IMR-90 (cell line): ENCODE measurements around the gene CEP295NL. TPM values are rescaled to one million over a fixed set of nuclear protein-coding genes. Genes with fewer than 3 reads are reported as not detected.
"Not testable (repeated sequence)": the region's sequence is repeated elsewhere in the genome, so short reads cannot be mapped to it uniquely, and the experiment has no call there.

Experiments
- ATAC-seq: fragments of 200-7000 bp; cut with Tn5 transposase; 2 replicates; pipeline ENCODE4 v1.9.1; 2020; ENCODE audit warnings: low read depth, mild to moderate bottlenecking, moderate library complexity
- BruUV-seq: library from RNA; stranded (reverse); fragments of 400-500 nt; replicated peaks from 2 replicates; lab custom pipeline; 2021; lab: Mats Ljungman, UMichigan
- CTCF ChIA-PET: fragments of 300-600 bp; formaldehyde crosslinking; extraction: SDS; loops from one replicate; lab custom pipeline; 2021; ENCODE audit warnings: antibody characterized with exemption; lab: Yijun Ruan, JAX
- POLR2A ChIA-PET: fragments of 300-600 bp; sonication (Branson Sonifier 250); formaldehyde crosslinking; loops from one replicate; lab custom pipeline; 2022; ENCODE audit warnings: antibody characterized with exemption; ENCODE audit not compliant: unreplicated experiment; lab: Charles Lee
- DNase-seq: peaks from one replicate; pipeline ENCODE4 v3.0.0; 2013
- H2AFZ ChIP-seq: replicated peaks from 2 replicates; pipeline ENCODE3; 2013; ENCODE audit warnings: low read length, mild to moderate bottlenecking; ENCODE audit not compliant: poor library complexity
- H2AK5ac ChIP-seq: 2 replicates; pipeline ENCODE4 v1.6.1; 2013; ENCODE audit warnings: low read depth, low read length, inconsistent platforms
- H2AK9ac ChIP-seq: replicated peaks from 2 replicates; pipeline ENCODE3; 2013; ENCODE audit warnings: mild to moderate bottlenecking, low read depth, low read length, moderate library complexity; ENCODE audit not compliant: poor library complexity
- H2BK120ac ChIP-seq: 2 replicates; pipeline ENCODE4 v1.6.1; 2013; ENCODE audit warnings: low read depth, low read length, inconsistent platforms
- H2BK15ac ChIP-seq: 3 replicates; pipeline ENCODE4 v1.6.1; 2013; ENCODE audit warnings: low read depth, low read length, inconsistent platforms
- H2BK20ac ChIP-seq: 2 replicates; pipeline ENCODE4 v1.6.1; 2013; ENCODE audit warnings: low read depth, mild to moderate bottlenecking, inconsistent platforms, low read length, moderate library complexity
- H2BK5ac ChIP-seq: 2 replicates; pipeline ENCODE4 v1.6.1; 2013; ENCODE audit warnings: mild to moderate bottlenecking, low read depth, low read length, inconsistent platforms; ENCODE audit not compliant: poor library complexity, severe bottlenecking
- H3K14ac ChIP-seq: replicated peaks from 2 replicates; pipeline ENCODE4 v1.6.1; 2013; ENCODE audit warnings: low read depth, low read length, inconsistent platforms
- H3K18ac ChIP-seq: 2 replicates; pipeline ENCODE4 v1.6.1; 2013; ENCODE audit warnings: low read depth, low read length, control low read depth
- H3K23ac ChIP-seq: 2 replicates; pipeline ENCODE4 v1.6.1; 2013; ENCODE audit warnings: low read depth, low read length, inconsistent platforms
- H3K27ac ChIP-seq: 2 replicates; pipeline ENCODE4 v1.5.1; 2013; ENCODE audit warnings: mild to moderate bottlenecking, control low read depth, low read length; ENCODE audit not compliant: insufficient read depth
- H3K27me3 ChIP-seq: 2 replicates; pipeline ENCODE4 v1.6.1; 2013; ENCODE audit warnings: low read length; ENCODE audit not compliant: control insufficient read depth, insufficient read depth
- H3K36me3 ChIP-seq: 2 replicates; pipeline ENCODE4 v1.6.1; 2013; ENCODE audit warnings: low read length, mixed read lengths; ENCODE audit not compliant: control insufficient read depth, insufficient read depth
- H3K4ac ChIP-seq: 2 replicates; pipeline ENCODE4 v1.6.1; 2013; ENCODE audit warnings: low read depth, low read length, inconsistent platforms
- H3K4me1 ChIP-seq: 2 replicates; pipeline ENCODE4 v1.6.1; 2013; ENCODE audit warnings: low read length, mixed read lengths; ENCODE audit not compliant: control insufficient read depth, insufficient read depth
- H3K4me2 ChIP-seq: 2 replicates; pipeline ENCODE4 v1.6.1; 2013; ENCODE audit warnings: low read depth, mild to moderate bottlenecking, control low read depth, low read length, moderate library complexity
- H3K4me3 ChIP-seq: 2 replicates; pipeline ENCODE4 v1.5.1; 2013; ENCODE audit warnings: low read depth, mild to moderate bottlenecking, control low read depth, low read length, moderate library complexity; ENCODE audit not compliant: insufficient read depth
- H3K56ac ChIP-seq: 2 replicates; pipeline ENCODE4 v1.6.1; 2013; ENCODE audit warnings: low read length, inconsistent platforms; ENCODE audit not compliant: insufficient read depth; ENCODE audit errors: extremely low read depth
- H3K79me1 ChIP-seq, 2 experiments: 2 replicates each; pipeline ENCODE4 v1.6.1; 2013; ENCODE audit warnings: low read length in 2 of 2, inconsistent platforms in 1 of 2, low read depth in 1 of 2
- H3K9ac ChIP-seq: 2 replicates; pipeline ENCODE4 v1.6.1; 2013; ENCODE audit warnings: low read depth, low read length, control low read depth
- H3K9me1 ChIP-seq: 2 replicates; pipeline ENCODE4 v1.6.1; 2013; ENCODE audit warnings: low read length, inconsistent platforms; ENCODE audit not compliant: insufficient read depth
- H3K9me3 ChIP-seq: 2 replicates; pipeline ENCODE4 v1.6.1; 2013; ENCODE audit warnings: low read length; ENCODE audit not compliant: control insufficient read depth, insufficient read depth
- H4K20me1 ChIP-seq: 2 replicates; pipeline ENCODE4 v1.6.1; 2013; ENCODE audit warnings: low read length, inconsistent platforms; ENCODE audit not compliant: insufficient read depth
- H4K5ac ChIP-seq: 2 replicates; pipeline ENCODE4 v1.6.1; 2013; ENCODE audit warnings: mild to moderate bottlenecking, low read depth, low read length, control low read depth
- H4K8ac ChIP-seq, 2 experiments: 2 replicates each; pipeline ENCODE4 v1.6.1; 2013; ENCODE audit warnings: low read depth in 2 of 2, low read length in 2 of 2, control low read depth in 1 of 2, inconsistent platforms in 1 of 2
- H4K91ac ChIP-seq: 2 replicates; pipeline ENCODE4 v1.6.1; 2013; ENCODE audit warnings: low read depth, low read length, inconsistent platforms; ENCODE audit not compliant: insufficient read depth
- WGBS, 2 experiments: methylation state at CpG; one replicate each; pipeline versions ENCODE4 v1.1.5 to v1.1.7; 2013; ENCODE audit warnings: missing lambda C conversion rate in 2 of 2; ENCODE audit not compliant: insufficient read length in 1 of 2; ENCODE audit errors: extremely low coverage in 2 of 2; 5-methylcytosine and 5-hydroxymethylcytosine counted together
- dilution Hi-C: fragments of 300-500 bp; cut with HindIII; formaldehyde crosslinking; loops from one replicate; pipeline ENCODE4 v1.14.3; 2018; ENCODE audit warnings: low sequenced_read_pairs; ENCODE audit not compliant: unreplicated experiment
- in situ Hi-C: fragments of 300-500 bp; cut with MboI; formaldehyde crosslinking; loops from 3 replicates; pipeline ENCODE4 v1.14.3; 2019; ENCODE audit warnings: low sequenced_read_pairs, inconsistent platforms, mixed read lengths
- intact Hi-C: fragments of 100-400 bp; cut with micrococcal nuclease; formaldehyde crosslinking; loops from 2 replicates; pipeline ENCODE4 v1.10.0; 2022
- polyA plus RNA-seq, 3 experiments: library from polyadenylated mRNA; depleted of rRNA; stranded (reverse); fragments of >200 nt; gene quantifications; 2 replicates each; pipeline ENCODE4 v1.2.3, GENCODE V29; 2012; ENCODE audit warnings: low replicate concordance in 1 of 3
- total RNA-seq: library from RNA; depleted of rRNA; stranded (reverse); fragments of >200 nt; gene quantifications from 2 replicates; pipeline ENCODE4 v1.2.3, GENCODE V29; 2012

CEP295NL gene
- total and polyA plus RNA-seq, 2 of the 4 experiments (the other 2 are of a cell fraction): 0.31 to 0.72 TPM

- Histone ChIP-seq H3K4me1 (peaks cover 11% of the 10 kb centered on the region), H3K14ac (peak overlapping the region; percentile 81), H4K20me1 (peaks cover 13% of the 10 kb centered on the region), H3K27ac (peak overlapping the region; percentile 30; the same call in 1 of the 2 replicates), H2BK20ac (peak overlapping the region; percentile 42; the same call in 1 of the 2 replicates), H2BK120ac (peak overlapping the region; percentile 64), H2AK5ac (peak overlapping the region; percentile 94), H3K79me1 (peaks cover 31 to 70% of the 10 kb centered on the region in 2 experiments), H2BK5ac (peak overlapping the region; percentile 72), H3K4ac (peak overlapping the region; percentile 85), H2AK9ac (peak overlapping the region; percentile 70), H4K8ac (peak overlapping the region in 1 of 2 experiments; percentile 65; a peak in 2 of 4 replicates), H3K36me3 (peaks cover 33% of the 10 kb centered on the region), H2BK15ac (peak overlapping the region; percentile 56; the same call in 1 of the 3 replicates), H3K23ac (peak overlapping the region; percentile 98), H2AFZ (peak overlapping the region; percentile 58)
- WGBS, 2 experiments: 40% methylated on average over 1 of the region's 3 CpGs; no CpG with 5 or more reads in 1 of the 2 experiments
- POLR2A ChIA-PET, H3K56ac ChIP-seq, H3K27me3 ChIP-seq, H3K9ac ChIP-seq, dilution Hi-C loops, H4K91ac ChIP-seq, ATAC-seq, H3K18ac ChIP-seq, BruUV-seq, DNase-seq, H3K4me2 ChIP-seq, H3K9me1 ChIP-seq, H4K5ac ChIP-seq, intact Hi-C loops, H3K4me3 ChIP-seq, H3K9me3 ChIP-seq: not testable (repeated sequence)
- CTCF ChIA-PET: interaction anchor here (0.7 kb wide), 1 partner anchor 1932 kb away, joined by 9 read pairs; no protein-coding TSS in a partner anchor
- in situ Hi-C loops: loop anchor here (25.0 kb wide), 1 partner anchor 520 kb away; no protein-coding TSS in a partner anchor
Observed at GRCh38 chr17:78867046-78867445, 36.0 kb downstream of the CEP295NL start.
